HepG2 (cell line): ENCODE results near the gene ENO2. TPM values are rescaled to one million over a fixed set of nuclear protein-coding genes. Genes with fewer than 3 reads are reported as not detected.
A peak's percentile ranks its signal among the peaks of the same experiment; 100 is the strongest.

Source experiments
- ATAC-seq: fragments of 200-7000 bp; cut with Tn5 transposase; 3 replicates; pipeline ENCODE4 v1.9.1; 2020; ENCODE audit warnings: mild to moderate bottlenecking, moderate library complexity
- BruUV-seq: library from RNA; stranded (reverse); fragments of 400-500 nt; replicated peaks from 2 replicates; lab custom pipeline; 2021; lab: Mats Ljungman, UMichigan
- CTCF ChIA-PET: fragments of 300-600 bp; formaldehyde crosslinking; extraction: SDS; loops from one replicate; lab custom pipeline; 2021; ENCODE audit warnings: low total read pairs, inconsistent platforms, low intra/inter-chr PET ratio; lab: Yijun Ruan, JAX
- POLR2A ChIA-PET: fragments of 350-600 bp; sonication (Branson Sonifier 250); formaldehyde crosslinking; loops from one replicate; lab custom pipeline; 2020; ENCODE audit warnings: antibody characterized with exemption, inconsistent platforms; lab: Yijun Ruan, JAX
- DNase-seq: peaks from one replicate; pipeline ENCODE4 v3.0.0-alpha.2; 2015; ENCODE audit warnings: low spot score
- FAIRE-seq: peaks from 3 replicates; lab custom pipeline; 2011; peaks lifted over from hg19 to GRCh38; lab: Jason Lieb, UNC
- H2AFZ ChIP-seq: one replicate; pipeline ENCODE4 v1.6.1; 2011; ENCODE audit warnings: low read length, inconsistent platforms
- H3K27ac ChIP-seq: fragments of 300-600 bp; 3 replicates; pipeline ENCODE4 v1.8.0; 2011; ENCODE audit warnings: mixed run types, mild to moderate bottlenecking, mixed read lengths, low read length, inconsistent platforms; ENCODE audit not compliant: insufficient read depth; ENCODE audit errors: extremely low read length
- H3K27me3 ChIP-seq, 2 experiments: fragments of 200-600 bp in 1 of 2; 2 replicates in 1 of 2; 3 replicates in 1 of 2; pipeline versions ENCODE4 v1.6.0 to v1.8.0; 2011; ENCODE audit warnings: low read length in 2 of 2, mild to moderate bottlenecking in 2 of 2, moderate library complexity in 2 of 2, inconsistent platforms in 1 of 2; ENCODE audit not compliant: insufficient read depth in 2 of 2, control insufficient read depth in 1 of 2
- H3K36me3 ChIP-seq, 2 experiments: fragments of 200-600 bp in 1 of 2; replicated peaks in 1 of 2; 2 replicates in 1 of 2; 3 replicates in 1 of 2; pipeline versions ENCODE4 v1.5.1 to v1.8.0; 2011; ENCODE audit warnings: low read length in 2 of 2, inconsistent platforms in 1 of 2; ENCODE audit not compliant: insufficient read depth in 2 of 2, control insufficient read depth in 1 of 2
- H3K4me1 ChIP-seq: 2 replicates; pipeline ENCODE4 v1.5.1; 2012; ENCODE audit warnings: low read length, inconsistent platforms; ENCODE audit not compliant: insufficient read depth
- H3K4me2 ChIP-seq: 2 replicates; pipeline ENCODE4 v1.6.0; 2011; ENCODE audit warnings: low read depth, low read length, inconsistent platforms
- H3K4me3 ChIP-seq, 3 experiments: fragments of 200-600 bp in 1 of 3; sonication (generic), shearing (Covaris generic) in 1 of 3; replicated peaks in 1 of 3; 2 replicates each; pipeline ENCODE4 v1.5.1; 2011 to 2016; ENCODE audit warnings: low read length in 3 of 3, inconsistent platforms in 2 of 3, low read depth in 2 of 3, mild to moderate bottlenecking in 2 of 3, control low read depth in 1 of 3, mixed read lengths in 1 of 3; ENCODE audit not compliant: insufficient read depth in 1 of 3
- H3K79me2 ChIP-seq: one replicate; pipeline ENCODE4 v1.6.1; 2011; ENCODE audit warnings: low read length, inconsistent platforms; ENCODE audit not compliant: insufficient read depth
- H3K9ac ChIP-seq: 2 replicates; pipeline ENCODE4 v1.6.0; 2011; ENCODE audit warnings: mild to moderate bottlenecking, low read depth, low read length, inconsistent platforms; ENCODE audit not compliant: insufficient read depth
- H3K9me3 ChIP-seq: 2 replicates; pipeline ENCODE4 v1.5.1; 2012; ENCODE audit warnings: mild to moderate bottlenecking, low read length
- H4K20me1 ChIP-seq: 2 replicates; pipeline ENCODE4 v1.6.0; 2011; ENCODE audit warnings: inconsistent platforms, mild to moderate bottlenecking, low read length, moderate library complexity; ENCODE audit not compliant: insufficient read depth
- BRCA1 ChIP-seq: sonication (generic); formaldehyde crosslinking; IDR thresholded peaks from 2 replicates; pipeline ENCODE4 v1.4.0; 2020; ENCODE audit warnings: missing genetic modification reagents
- CERS6 ChIP-seq: sonication (generic); formaldehyde crosslinking; IDR thresholded peaks from 2 replicates; pipeline ENCODE4 v1.5.0; 2020; ENCODE audit warnings: missing genetic modification reagents
- FUBP1 ChIP-seq: sonication (generic); formaldehyde crosslinking; IDR thresholded peaks from 2 replicates; pipeline ENCODE4 v1.5.1; 2020; ENCODE audit warnings: missing genetic modification reagents, mild to moderate bottlenecking, borderline replicate concordance
- HMGXB3 ChIP-seq: sonication (generic); formaldehyde crosslinking; IDR thresholded peaks from 2 replicates; pipeline ENCODE4 v1.4.0; 2020; ENCODE audit warnings: missing genetic modification reagents, borderline replicate concordance
- IRF9 ChIP-seq: sonication (generic); formaldehyde crosslinking; IDR thresholded peaks from 2 replicates; pipeline ENCODE4 v1.8.0; 2022; ENCODE audit warnings: missing genetic modification reagents, mild to moderate bottlenecking, borderline replicate concordance
- MBD4 ChIP-seq: IDR thresholded peaks from 2 replicates; pipeline ENCODE4 v1.6.1; 2012; ENCODE audit warnings: low read length, inconsistent platforms, borderline replicate concordance
- MED13 ChIP-seq: sonication (generic); formaldehyde crosslinking; IDR thresholded peaks from 2 replicates; pipeline ENCODE4 v1.5.0; 2020; ENCODE audit warnings: missing genetic modification reagents
- NFIC ChIP-seq: IDR thresholded peaks from 2 replicates; pipeline ENCODE4 v1.6.1; 2012; ENCODE audit warnings: mild to moderate bottlenecking, low read length, inconsistent platforms
- SRY ChIP-seq: sonication (generic); formaldehyde crosslinking; IDR thresholded peaks from 2 replicates; pipeline ENCODE4 v1.8.0; 2022; ENCODE audit warnings: mild to moderate bottlenecking, missing genetic modification reagents
- ZBTB4 ChIP-seq: sonication (generic); formaldehyde crosslinking; IDR thresholded peaks from 2 replicates; pipeline ENCODE4 v1.4.0; 2020; ENCODE audit warnings: missing genetic modification reagents, mild to moderate bottlenecking, borderline replicate concordance
- ZNF3 ChIP-seq: IDR thresholded peaks from 2 replicates; pipeline ENCODE4 v1.7.0; 2017; ENCODE audit warnings: inconsistent platforms
- WGBS: methylation state at CpG from one replicate; pipeline ENCODE4 v1.1.6; 2017; ENCODE audit warnings: low lambda C conversion rate; 5-methylcytosine and 5-hydroxymethylcytosine counted together
- in situ Hi-C: cut with HindIII; loops from 2 replicates; pipeline ENCODE4 v1.10.0; 2017; ENCODE audit warnings: low pct_unique_long_range_greater_than_20kb; ENCODE audit not compliant: extremely low pct_ligation_motif_present
- intact Hi-C: fragments of 100-400 bp; cut with micrococcal nuclease; formaldehyde crosslinking; loops from one replicate; pipeline ENCODE4 v1.10.0; 2022; ENCODE audit not compliant: unreplicated experiment
- polyA plus RNA-seq, 8 experiments: library from polyadenylated mRNA; depleted of rRNA in 3 of 8; stranded (reverse) in 7 of 8; unstranded in 1 of 8; fragments of >200 nt; fragmentation: Illumina TruSeq in 4 of 8; extraction: Trizol in 4 of 8; gene quantifications; 2 replicates each; pipeline versions ENCODE4 v1.2.1 to v1.2.3, GENCODE V29; 2011 to 2016; ENCODE audit warnings: low read depth in 4 of 8, missing spikeins in 1 of 8, mixed read lengths in 1 of 8; ENCODE audit not compliant: insufficient read depth in 1 of 8
- total RNA-seq, 5 experiments: library from RNA; depleted of rRNA; stranded (reverse); fragments of >200 nt; fragmentation: Illumina TruSeq; extraction: Trizol; gene quantifications; 2 replicates each; pipeline ENCODE4 v1.2.3, GENCODE V29; 2016; ENCODE audit warnings: low read depth in 1 of 5

ENO2 gene
- total and polyA plus RNA-seq, 2 of the 13 experiments (the other 11 are each of a cell fraction or from before 2014, with no cell fraction given) = 19.3 to 136 TPM

GRCh38 chr12:6927379-6928021 is 13.1 kb downstream of the ENO2 start, which contains the start of gene ATN1:
Gene ATN1 (plus strand): TSS chr12:6927959. CDS start chr12:6934002, 6,043 bp downstream.
- POLR2A ChIA-PET = interaction anchor here (1.1 to 3.8 kb wide), 10 partner anchors 10 to 186 kb away, joined by 3 to 55 read pairs (median 12); partner anchors contain the start of genes C12orf57, RNU7-1 and SPSB2
- CTCF ChIA-PET = no interaction called here
- Histone ChIP-seq H3K27me3 (no peaks in the 10 kb centered on the region; a peak in 1 of 5 replicates), H3K27ac (peak within 1 kb of the TSS; percentile 64), H3K4me1 (peaks cover 66% of the 10 kb centered on the region), H3K79me2 (peaks cover 30% of the 10 kb centered on the region), H3K4me3 (peak within 1 kb of the TSS; percentile 82 to 93 (median 90)), H3K9ac (peak within 1 kb of the TSS; percentile 81), H4K20me1 (no peaks in the 10 kb centered on the region), H2AFZ (no peak within 1 kb of the TSS), H3K36me3 (peaks cover 0 to 1% of the 10 kb centered on the region in 2 experiments; a peak in 2 of 5 replicates), H3K9me3 (no peaks in the 10 kb centered on the region), H3K4me2 (peak within 1 kb of the TSS; percentile 88)
- no peak for FAIRE-seq
- intact Hi-C loops = loop anchor here (5.0 kb wide), 1 partner anchor 185 kb away; no protein-coding TSS in a partner anchor
- WGBS = under 1% methylated on average over 64 of the region's 66 CpGs
- in situ Hi-C loops = no loop called here
- no peak for DNase-seq
- BruUV-seq = no TSS peak
- ATAC-seq = peak; percentile 18
- TF ChIP-seq NFIC (no peak), IRF9 (CRISPR knock-in tag) (no peak; the same call in 1 of the 2 replicates), HMGXB3 (CRISPR knock-in tag) (no peak), ZBTB4 (CRISPR knock-in tag) (no peak), ZNF3 (CRISPR knock-in tag) (no peak), FUBP1 (CRISPR knock-in tag) (no peak), SRY (CRISPR knock-in tag) (0 out of 2 replicates have a peak, but pooled peaks have one; percentile 6), MBD4 (no peak), CERS6 (no peak), MED13 (no peak), BRCA1 (CRISPR knock-in tag) (no peak)
